Measurements from ENCODE around the gene TBL1X. TPM values are rescaled to one million over a fixed set of nuclear protein-coding genes. Genes with fewer than 3 reads are reported as not detected.

TBL1X gene
- total and polyA plus RNA-seq, 2 of the 8 experiments (the other 6 are each of a cell fraction or from before 2014, with no cell fraction given): 13.3 to 25.6 TPM

GRCh38 chrX:9569876-9570301 lies 105.0 kb downstream of the TBL1X start:
- Histone ChIP-seq H3K56ac (replicated peaks; ENCODE audit: insufficient read length, low read depth, low read length) (no peak overlapping the region), H3K23ac (ENCODE audit: insufficient read length) (no peak overlapping the region), H2BK15ac (ENCODE audit: low read length) (no peak overlapping the region), H3K4me1 (replicated peaks in 1 of 4; ENCODE audit: control insufficient read depth in 3 of 4, insufficient read depth in 4 of 4, low read length in 3 of 4) (peaks cover 4 to 18% (median 8%) of the 10 kb centered on the region in 4 experiments), H3K4me3 (ENCODE audit: extremely low read depth in 1 of 4, insufficient read depth in 2 of 4, low read depth in 3 of 4, low read length in 4 of 4) (no peak overlapping the region), H3K18ac (ENCODE audit: extremely low read depth, low read length) (no peak overlapping the region), H2BK20ac (ENCODE audit: low read length) (no peak overlapping the region), H2AK5ac (ENCODE audit: low read depth, low read length) (no peak overlapping the region), H3K9ac (replicated peaks in 1 of 4; ENCODE audit: extremely low read depth in 1 of 4, low read depth in 3 of 4, low read length in 3 of 4) (no peak overlapping the region), H3K27ac (ENCODE audit: low read depth, low read length) (no peak overlapping the region), H2BK12ac (ENCODE audit: low read depth, low read length) (no peak overlapping the region), H3K79me1 (ENCODE audit: low read depth, low read length) (peaks cover 9% of the 10 kb centered on the region), H2BK120ac (replicated peaks; ENCODE audit: low read depth, low read length) (no peak overlapping the region), H3K9me3 (ENCODE audit: insufficient read depth in 2 of 2, low read depth in 1 of 2, low read length in 1 of 2) (no peaks in the 10 kb centered on the region), H3K27me3 (replicated peaks in 1 of 4; ENCODE audit: control insufficient read depth in 3 of 4, extremely low read depth in 1 of 4, insufficient read depth in 3 of 4, low read length in 3 of 4) (no peaks in the 10 kb centered on the region), H3K4me2 (ENCODE audit: insufficient read depth in 1 of 2, low read depth in 2 of 2, low read length in 2 of 2) (no peak overlapping the region), H4K5ac (ENCODE audit: insufficient read length, low read depth, low read length) (no peak overlapping the region), H4K91ac (replicated peaks; ENCODE audit: insufficient read length, low read length) (no peak overlapping the region), H2BK5ac (ENCODE audit: low read depth, low read length) (no peak overlapping the region), H3K14ac (ENCODE audit: insufficient read length) (no peak overlapping the region), H2AFZ (ENCODE audit: low read length) (no peak overlapping the region), H3K23me2 (ENCODE audit: low read depth, low read length) (peaks cover 7% of the 10 kb centered on the region; the same call in 1 of the 2 replicates), H4K20me1 (replicated peaks in 1 of 2; ENCODE audit: control insufficient read depth in 1 of 2, insufficient read depth in 2 of 2, low read length in 2 of 2) (peaks cover 2 to 9% of the 10 kb centered on the region in 2 experiments), H3K79me2 (ENCODE audit: control insufficient read depth in 1 of 2, insufficient read depth in 2 of 2, low read length in 2 of 2) (peaks cover 0 to 6% of the 10 kb centered on the region in 2 experiments; a peak in 2 of 4 replicates), H3K4ac (replicated peaks; ENCODE audit: insufficient read length, low read depth, low read length) (no peak overlapping the region), H4K8ac (ENCODE audit: extremely low read depth, insufficient read depth, low read length) (no peak overlapping the region), H3K36me3 (ENCODE audit: control insufficient read depth in 2 of 4, insufficient read depth in 4 of 4, low read length in 3 of 4) (no peaks in the 10 kb centered on the region)
- no peak for DNase-seq (ENCODE audit: low read depth in 1 of 2, low spot score in 2 of 2)
- TF ChIP-seq BRCA1 (IDR thresholded peaks at IDR 0.05; ENCODE audit: low read depth, low read length) (no peak), CHD1 (IDR thresholded peaks at IDR 0.05; ENCODE audit: low read depth, low read length) (no peak), CEBPB (IDR thresholded peaks at IDR 0.05; ENCODE audit: low read depth, low read length) (no peak), CHD2 (IDR thresholded peaks at IDR 0.05; ENCODE audit: low read length) (no peak), POLR2AphosphoS5 (IDR thresholded peaks at IDR 0.05; ENCODE audit: low read depth, low read length) (no peak), ATF2 (IDR thresholded peaks at IDR 0.05; ENCODE audit: low read length) (no peak), SIN3A (conservative IDR thresholded peaks at IDR 0.05 in 1 of 2, IDR thresholded peaks at IDR 0.05 in 1 of 2; ENCODE audit: low read depth in 1 of 2, low read length in 2 of 2) (no peak), USF2 (IDR thresholded peaks at IDR 0.05; ENCODE audit: low read length) (no peak)
- CTCF ChIA-PET (ENCODE audit: partially characterized antibody): no interaction called here
- WGBS, 2 experiments (ENCODE audit: extremely low coverage in 1 of 2, insufficient coverage in 1 of 2, insufficient read length in 1 of 2, insufficient replicate concordance in 2 of 2, low coverage in 1 of 2, low lambda C conversion rate in 2 of 2, missing lambda C conversion rate in 1 of 2): 94% methylated on average over 6 of the region's 10 CpGs; no CpG with 5 or more reads in 1 of the 2 experiments
- POLR2A ChIA-PET (ENCODE audit: partially characterized antibody): no interaction called here
- peak; percentile 55 for FAIRE-seq

Data from H1 (cell line).